Measurements from ENCODE around the gene TMEM273.

TMEM273 gene

DNA sequence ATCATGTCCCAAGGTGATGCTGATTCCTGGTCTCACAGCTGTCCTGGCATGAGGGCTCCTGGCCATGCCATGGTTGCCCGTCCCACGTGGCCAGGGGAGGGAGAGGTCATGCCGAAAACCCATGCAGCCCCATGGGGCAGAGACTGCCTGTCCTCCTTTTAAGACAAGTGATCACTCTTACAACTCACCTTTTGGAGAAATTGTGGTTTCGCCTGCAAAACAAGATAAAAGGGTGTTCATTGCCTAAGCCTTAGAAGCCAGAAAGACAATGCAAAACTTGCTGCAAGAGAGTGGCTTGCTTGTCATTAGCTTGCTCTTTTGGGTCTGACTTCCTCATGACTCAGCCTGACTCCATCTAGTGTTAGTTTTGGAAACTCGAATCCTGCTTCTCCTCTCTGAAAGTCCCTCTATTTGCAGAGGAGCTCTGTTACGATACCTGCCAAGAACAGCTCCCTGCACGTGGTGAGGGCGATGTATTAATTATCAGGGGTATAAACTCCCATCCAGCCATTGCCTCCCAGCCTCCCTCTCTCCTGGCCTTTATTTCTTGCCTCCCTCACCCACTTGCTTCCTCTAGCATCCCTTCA is 26.7 kb downstream of the TMEM273 start:
- DNase-seq (ENCODE audit: low spot score): no peak
- POLR2A ChIA-PET (ENCODE audit: low non-redundant PET): no interaction called here
- TF ChIP-seq, protein P1, sequence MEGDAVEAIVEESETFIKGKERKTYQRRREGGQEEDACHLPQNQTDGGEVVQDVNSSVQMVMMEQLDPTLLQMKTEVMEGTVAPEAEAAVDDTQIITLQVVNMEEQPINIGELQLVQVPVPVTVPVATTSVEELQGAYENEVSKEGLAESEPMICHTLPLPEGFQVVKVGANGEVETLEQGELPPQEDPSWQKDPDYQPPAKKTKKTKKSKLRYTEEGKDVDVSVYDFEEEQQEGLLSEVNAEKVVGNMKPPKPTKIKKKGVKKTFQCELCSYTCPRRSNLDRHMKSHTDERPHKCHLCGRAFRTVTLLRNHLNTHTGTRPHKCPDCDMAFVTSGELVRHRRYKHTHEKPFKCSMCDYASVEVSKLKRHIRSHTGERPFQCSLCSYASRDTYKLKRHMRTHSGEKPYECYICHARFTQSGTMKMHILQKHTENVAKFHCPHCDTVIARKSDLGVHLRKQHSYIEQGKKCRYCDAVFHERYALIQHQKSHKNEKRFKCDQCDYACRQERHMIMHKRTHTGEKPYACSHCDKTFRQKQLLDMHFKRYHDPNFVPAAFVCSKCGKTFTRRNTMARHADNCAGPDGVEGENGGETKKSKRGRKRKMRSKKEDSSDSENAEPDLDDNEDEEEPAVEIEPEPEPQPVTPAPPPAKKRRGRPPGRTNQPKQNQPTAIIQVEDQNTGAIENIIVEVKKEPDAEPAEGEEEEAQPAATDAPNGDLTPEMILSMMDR (conservative IDR thresholded peaks at IDR 0.05; ENCODE audit: low read depth): no peak
- no peak overlapping the region for H3K27ac ChIP-seq
- CTCF ChIA-PET: interaction anchor here (0.5 to 2.7 kb wide), 10 partner anchors 11 to 269 kb away, joined by 3 to 11 read pairs (median 4); no protein-coding TSS in a partner anchor

DNA sequence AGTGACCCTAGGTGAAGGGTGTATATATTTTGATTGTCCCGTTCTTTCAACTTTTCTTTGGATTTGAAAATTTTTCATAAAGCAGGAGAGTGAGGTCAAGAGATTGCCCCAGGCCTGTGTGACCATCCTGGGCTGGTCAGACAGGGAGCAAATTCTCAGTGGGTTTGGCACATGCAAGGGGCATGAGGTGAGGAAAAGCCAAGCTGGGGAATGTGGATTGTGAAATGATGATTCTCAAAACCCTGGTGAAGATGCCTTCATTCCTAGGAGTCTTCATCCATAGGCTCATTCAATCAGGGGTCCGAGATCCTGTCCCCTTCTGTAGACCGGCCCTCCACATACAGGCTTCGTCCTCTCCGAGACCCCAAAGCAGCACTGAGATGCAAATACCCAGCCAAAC is 27.4 kb downstream of the TMEM273 start:
- ChIA-PET CTCF (interaction anchor here (1.4 to 2.7 kb wide), 2 partner anchors 12 to 184 kb away, joined by 4 to 11 read pairs; no protein-coding TSS in a partner anchor), POLR2A (ENCODE audit: low non-redundant PET) (no interaction called here)
- TF ChIP-seq, protein P1 (conservative IDR thresholded peaks at IDR 0.05; ENCODE audit: low read depth): no peak
- DNase-seq (ENCODE audit: low spot score): no peak
- no peak overlapping the region for H3K27ac ChIP-seq

- CTCF ChIA-PET: interaction anchor here (1.1 kb wide), 1 partner anchor 8 kb away, joined by 3 read pairs; no protein-coding TSS in a partner anchor
- no peak overlapping the region for H3K27ac ChIP-seq
- TF ChIP-seq, protein P1 (conservative IDR thresholded peaks at IDR 0.05; ENCODE audit: low read depth): no peak
- no peak for DNase-seq (ENCODE audit: low spot score)
- POLR2A ChIA-PET (ENCODE audit: low non-redundant PET): no interaction called here
Observed at GRCh38 chr10:49160110-49160509, 28.1 kb downstream of the TMEM273 start.

DNA sequence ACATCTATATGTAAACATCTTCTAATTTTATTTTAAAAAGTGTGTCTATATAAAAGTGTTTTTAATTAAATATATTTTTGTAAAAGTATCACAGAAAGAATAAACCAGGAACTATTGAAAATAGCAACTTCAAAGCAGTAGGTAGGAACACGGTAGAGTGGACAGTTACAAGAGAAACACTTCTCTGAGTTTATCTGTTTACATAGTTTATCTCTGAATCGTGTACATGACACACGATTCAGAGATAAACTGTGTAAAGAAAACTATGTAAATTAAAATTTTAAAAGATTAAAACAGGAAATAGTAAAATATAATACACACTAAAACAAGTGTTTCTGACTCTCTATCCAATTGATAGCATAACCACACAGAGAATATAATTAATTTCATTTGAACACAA is 29.3 kb downstream of the TMEM273 start:
- TF ChIP-seq, protein P1 (conservative IDR thresholded peaks at IDR 0.05; ENCODE audit: low read depth): no peak
- CTCF ChIA-PET: no interaction called here
- no peak overlapping the region for H3K27ac ChIP-seq
- DNase-seq (ENCODE audit: low spot score): no peak
- POLR2A ChIA-PET (ENCODE audit: low non-redundant PET): no interaction called here

DNA sequence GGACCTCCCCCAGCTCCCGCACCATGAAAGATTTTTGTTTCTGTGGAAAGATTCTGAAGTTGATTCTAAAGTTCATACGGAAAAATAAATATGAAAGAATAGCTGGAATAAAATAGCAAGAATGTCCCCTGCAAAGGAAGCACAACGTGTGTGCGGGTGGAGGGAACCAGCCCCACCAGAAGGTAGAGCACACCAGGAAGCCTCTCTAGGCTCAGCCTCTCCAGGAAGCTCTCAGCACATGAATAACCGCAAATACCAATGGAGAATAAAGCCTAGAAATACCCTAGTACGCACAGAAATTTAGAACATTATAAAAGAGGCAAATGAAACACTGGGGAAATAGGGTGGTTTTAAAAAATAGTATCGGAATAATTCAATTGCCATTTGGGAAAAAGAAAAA is 29.8 kb downstream of the TMEM273 start:
- POLR2A ChIA-PET (ENCODE audit: low non-redundant PET): no interaction called here
- H3K27ac ChIP-seq: no peak overlapping the region
- no peak for DNase-seq (ENCODE audit: low spot score)
- CTCF ChIA-PET: interaction anchor here (0.6 to 0.7 kb wide), 2 partner anchors 22 to 241 kb away, joined by 3 to 5 read pairs; no protein-coding TSS in a partner anchor
- TF ChIP-seq, protein P1 (conservative IDR thresholded peaks at IDR 0.05; ENCODE audit: low read depth): no peak

- TF ChIP-seq, protein P1 (conservative IDR thresholded peaks at IDR 0.05; ENCODE audit: low read depth): no peak
- POLR2A ChIA-PET (ENCODE audit: low non-redundant PET): no interaction called here
- CTCF ChIA-PET: interaction anchor here (0.5 kb wide), 1 partner anchor 209 kb away, joined by 3 read pairs; no protein-coding TSS in a partner anchor
- H3K27ac ChIP-seq: no peak overlapping the region
- DNase-seq (ENCODE audit: low spot score): no peak
Observed at GRCh38 chr10:49157229-49157628, 31.0 kb downstream of the TMEM273 start.

Data from RWPE1 (cell line).